Body of pancreas (tissue), 4 donors: Measurements from ENCODE around the gene SFTPB. TPM values are rescaled to one million over a fixed set of nuclear protein-coding genes. Genes with fewer than 3 reads are reported as not detected.

Experiments used
- ATAC-seq: fragments of 150-250 bp; one replicate; pipeline ENCODE4 v1.9.1; 2016
- DNase-seq, 4 donors: peaks; one replicate each; pipeline ENCODE4 v3.0.0-alpha.2; 2019
- H3K27ac ChIP-seq, 4 donors: fragments of 200-600 bp; sonication (generic); 1 replicate in 3 of 4; 2 replicates in 1 of 4; pipeline versions ENCODE4 v1.5.1 to v1.6.1; 2016 to 2019; ENCODE audit warnings: mild to moderate bottlenecking in 1 of 4, mixed read lengths in 1 of 4, moderate library complexity in 1 of 4
- H3K27me3 ChIP-seq, 2 donors: fragments of 200-600 bp; sonication (generic); one replicate each; pipeline ENCODE4 v1.6.0; 2016; ENCODE audit warnings: mild to moderate bottlenecking in 1 of 2
- H3K36me3 ChIP-seq, 2 donors: fragments of 200-600 bp; sonication (generic); replicated peaks in 1 of 2; 2 replicates each; pipeline ENCODE4 v1.5.1; 2016; ENCODE audit warnings: low read depth in 2 of 2; ENCODE audit not compliant: insufficient read depth in 1 of 2
- H3K4me1 ChIP-seq: fragments of 200-600 bp; sonication (generic); one replicate; pipeline ENCODE4 v1.6.0; 2016
- H3K4me3 ChIP-seq, 2 donors: fragments of 200-600 bp; sonication (generic); 1 replicate in 1 of 2; 2 replicates in 1 of 2; pipeline ENCODE4 v1.5.1; 2016 to 2019
- H3K9me3 ChIP-seq, 3 donors: fragments of 200-600 bp; sonication (generic); 1 replicate in 2 of 3; 2 replicates in 1 of 3; pipeline ENCODE4 v1.5.1; 2016
- POLR2A ChIP-seq, 3 donors: fragments of 450-650 bp; IDR thresholded peaks; one replicate each; pipeline ENCODE4 v1.6.1; 2016; ENCODE audit warnings: antibody characterized with exemption in 3 of 3, mild to moderate bottlenecking in 2 of 3
- WGBS, 2 donors: methylation state at CpG; one replicate each; pipeline ENCODE4 v1.1.5; 2017; 5-methylcytosine and 5-hydroxymethylcytosine counted together
- intact Hi-C: fragments of 100-400 bp; cut with DNase I; formaldehyde crosslinking; loops from one replicate; pipeline ENCODE4 v1.15.1; 2023
- total RNA-seq, 2 donors: library from RNA; depleted of rRNA; stranded (reverse); fragments of >200 nt; gene quantifications; one replicate each; pipeline ENCODE4 v1.1.0, GENCODE V29; 2016
- TF ChIP-seq, protein P1 (sequence below), 7 experiments: fragments of 450-650 bp in 4 of 7; fragments of 200-600 bp in 3 of 7; sonication (generic) in 3 of 7; IDR thresholded peaks; one replicate each; pipeline ENCODE4 v1.5.1; 2016 to 2019; ENCODE audit warnings: antibody characterized with exemption in 7 of 7

The SFTPB gene
- total RNA-seq, 2 donors from 2014 or later: not detected

DNA sequence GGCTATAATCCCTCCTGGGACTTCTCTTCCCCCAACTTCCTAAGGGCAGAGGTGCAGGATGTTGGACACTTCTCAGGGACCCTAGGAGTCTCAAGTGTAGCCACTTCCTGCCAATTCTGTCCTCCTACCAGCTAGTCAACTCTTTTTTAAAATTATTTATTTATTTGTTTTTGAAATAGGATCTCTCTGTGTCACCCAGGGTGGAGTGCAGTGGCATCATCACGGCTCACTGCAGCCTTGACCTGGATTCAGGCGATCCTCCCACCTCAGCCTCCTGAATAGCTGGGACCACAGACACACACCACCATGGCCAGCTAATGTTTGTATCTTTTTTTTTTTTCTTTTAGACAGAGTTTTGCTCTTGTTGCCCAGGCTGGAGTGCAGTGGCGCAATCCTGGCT is 11.5 kb downstream of the SFTPB start:
- Histone ChIP-seq H3K36me3 (peaks cover 0 to 1% of the 10 kb centered on the region in 2 donors), H3K9me3 (no peaks in the 10 kb centered on the region), H3K4me3 (no peak overlapping the region), H3K27ac (no peak overlapping the region), H3K4me1 (no peaks in the 10 kb centered on the region), H3K27me3 (no peaks in the 10 kb centered on the region)
- intact Hi-C loops: no loop called here
- no peak for DNase-seq
- TF ChIP-seq POLR2A (IDR thresholded peaks at IDR 0.05): no peak
- TF ChIP-seq, protein P1, sequence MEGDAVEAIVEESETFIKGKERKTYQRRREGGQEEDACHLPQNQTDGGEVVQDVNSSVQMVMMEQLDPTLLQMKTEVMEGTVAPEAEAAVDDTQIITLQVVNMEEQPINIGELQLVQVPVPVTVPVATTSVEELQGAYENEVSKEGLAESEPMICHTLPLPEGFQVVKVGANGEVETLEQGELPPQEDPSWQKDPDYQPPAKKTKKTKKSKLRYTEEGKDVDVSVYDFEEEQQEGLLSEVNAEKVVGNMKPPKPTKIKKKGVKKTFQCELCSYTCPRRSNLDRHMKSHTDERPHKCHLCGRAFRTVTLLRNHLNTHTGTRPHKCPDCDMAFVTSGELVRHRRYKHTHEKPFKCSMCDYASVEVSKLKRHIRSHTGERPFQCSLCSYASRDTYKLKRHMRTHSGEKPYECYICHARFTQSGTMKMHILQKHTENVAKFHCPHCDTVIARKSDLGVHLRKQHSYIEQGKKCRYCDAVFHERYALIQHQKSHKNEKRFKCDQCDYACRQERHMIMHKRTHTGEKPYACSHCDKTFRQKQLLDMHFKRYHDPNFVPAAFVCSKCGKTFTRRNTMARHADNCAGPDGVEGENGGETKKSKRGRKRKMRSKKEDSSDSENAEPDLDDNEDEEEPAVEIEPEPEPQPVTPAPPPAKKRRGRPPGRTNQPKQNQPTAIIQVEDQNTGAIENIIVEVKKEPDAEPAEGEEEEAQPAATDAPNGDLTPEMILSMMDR (IDR thresholded peaks at IDR 0.05): no peak
- ATAC-seq: no peak
- 87 to 93% methylated on average over 3 of the region's 3 CpGs for WGBS, 2 donors

DNA sequence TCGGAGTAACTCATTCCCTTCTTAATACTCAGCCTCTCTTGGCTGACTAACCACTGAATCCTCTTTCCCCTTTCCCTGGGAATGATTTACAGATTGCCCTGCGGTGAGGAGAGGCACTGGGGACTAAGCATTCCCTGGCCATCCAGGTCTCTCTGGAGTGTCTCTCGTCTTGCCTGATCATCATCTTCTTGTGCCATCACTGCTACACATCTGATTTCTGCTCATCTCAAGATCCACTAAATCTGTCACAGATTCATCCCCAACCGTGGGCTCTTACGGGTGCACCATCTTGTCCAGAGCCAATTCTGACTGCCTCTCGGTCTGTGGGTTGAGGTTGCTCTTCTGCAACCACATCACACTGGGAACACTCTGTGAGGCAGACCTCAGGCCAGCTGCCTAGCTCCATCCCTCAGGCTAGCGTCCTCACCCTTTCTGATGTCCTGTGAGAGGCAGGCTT is 12.0 kb downstream of the SFTPB start:
- Histone ChIP-seq H3K36me3 (peaks cover 0 to 1% of the 10 kb centered on the region in 2 donors), H3K4me3 (no peak overlapping the region), H3K9me3 (no peaks in the 10 kb centered on the region), H3K27me3 (no peaks in the 10 kb centered on the region), H3K4me1 (peaks cover 1% of the 10 kb centered on the region), H3K27ac (no peak overlapping the region)
- 87 to 92% methylated on average over 7 of the region's 7 CpGs for WGBS, 2 donors
- intact Hi-C loops: no loop called here
- ATAC-seq: no peak
- DNase-seq: no peak
- TF ChIP-seq, protein P1 (IDR thresholded peaks at IDR 0.05): no peak
- no peak for TF ChIP-seq POLR2A (IDR thresholded peaks at IDR 0.05)

DNA sequence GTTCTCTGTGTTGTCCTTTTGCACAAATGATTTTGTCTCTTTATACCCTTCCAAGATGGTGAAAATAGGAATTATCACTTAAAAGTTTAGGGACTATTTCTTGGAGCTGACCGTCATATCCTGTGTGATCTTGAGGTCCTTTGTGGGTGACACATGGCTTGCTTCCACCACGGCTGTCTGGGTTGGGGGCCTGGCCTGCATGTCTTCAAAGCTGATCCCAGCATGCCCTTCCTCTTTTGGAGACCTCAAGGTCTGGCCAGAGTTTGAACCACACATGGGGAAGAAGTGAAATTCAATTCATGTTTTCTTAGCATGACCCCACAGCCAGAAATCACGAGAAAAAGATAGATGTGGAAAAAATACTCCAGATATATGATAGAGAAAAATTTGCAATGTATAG is 14.0 kb downstream of the SFTPB start:
- H3K36me3 ChIP-seq: peaks cover 10 to 12% of the 10 kb centered on the region in 2 donors

DNA sequence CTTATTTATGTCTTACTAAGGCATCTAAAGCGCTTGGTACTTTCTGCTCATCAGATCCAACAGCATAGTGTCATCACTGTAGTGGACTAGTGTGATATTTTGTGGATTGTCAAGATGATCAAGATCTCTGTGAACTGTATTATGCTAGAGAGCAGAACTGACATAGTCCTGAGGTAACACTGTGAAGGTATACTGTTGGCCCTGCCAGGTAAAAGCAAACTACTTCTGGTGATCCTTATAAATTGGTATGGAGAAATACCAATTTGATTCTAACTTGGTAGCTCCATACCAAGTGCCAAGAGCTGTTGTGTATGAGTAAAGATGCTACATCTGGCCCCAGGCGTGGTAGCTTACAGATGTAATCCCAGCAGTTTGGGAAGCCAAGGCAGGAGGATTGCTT is 15.9 kb downstream of the SFTPB start:
- H3K27me3 ChIP-seq: no peaks in the 10 kb centered on the region
- peaks cover 18 to 27% of the 10 kb centered on the region in 2 donors for H3K36me3 ChIP-seq
- no peaks in the 10 kb centered on the region for H3K9me3 ChIP-seq
- ATAC-seq (no peak), DNase-seq (no peak)
- peaks cover 8% of the 10 kb centered on the region for H3K4me1 ChIP-seq
- H3K27ac ChIP-seq: peak overlapping the region in 1 of 4 donors; percentile 55
- intact Hi-C loops: no loop called here
- no peak overlapping the region for H3K4me3 ChIP-seq
- TF ChIP-seq POLR2A (IDR thresholded peaks at IDR 0.05): no peak
- TF ChIP-seq, protein P1 (IDR thresholded peaks at IDR 0.05): no peak
- WGBS, 2 donors: 94 to 100% methylated on average over 2 of the region's 2 CpGs

More for the DNA sequence above, 14.0 kb downstream of the SFTPB start:
- TF ChIP-seq, protein P1 (IDR thresholded peaks at IDR 0.05): no peak
- TF ChIP-seq POLR2A (IDR thresholded peaks at IDR 0.05): no peak
- Histone ChIP-seq H3K4me1 (peaks cover 8% of the 10 kb centered on the region), H3K27me3 (no peaks in the 10 kb centered on the region), H3K4me3 (no peak overlapping the region), H3K9me3 (no peaks in the 10 kb centered on the region), H3K27ac (no peak overlapping the region)
- DNase-seq (peak in 1 of 4 donors; percentile 28), ATAC-seq (no peak)
- intact Hi-C loops: no loop called here
- WGBS, 2 donors: 77 to 80% methylated on average over 3 of the region's 3 CpGs

DNA sequence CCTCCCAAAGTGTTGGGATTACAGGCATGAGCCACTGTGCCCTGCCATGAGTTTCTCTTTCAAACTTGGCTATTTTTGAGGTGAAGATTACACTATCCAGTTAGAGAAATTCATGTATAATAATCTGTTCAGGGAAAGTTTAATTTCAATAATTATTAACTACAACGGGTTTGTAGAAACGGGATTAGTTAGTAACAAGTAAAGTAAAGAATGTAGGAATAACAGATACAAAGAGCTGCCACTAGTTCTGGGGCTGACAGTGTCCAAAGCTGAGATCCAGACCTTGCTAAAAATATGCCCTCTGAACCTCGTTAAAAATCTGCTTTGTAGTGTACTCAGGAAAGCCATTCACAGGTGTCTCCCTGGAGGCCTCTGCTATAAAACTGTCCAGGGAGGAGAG is 16.9 kb downstream of the SFTPB start:
- DNase-seq (no peak), ATAC-seq (peak; percentile 62)
- no peaks in the 10 kb centered on the region for H3K27me3 ChIP-seq
- peak overlapping the region in 3 of 4 donors; percentile 21 to 55 (median 36) for H3K27ac ChIP-seq
- peaks cover 8% of the 10 kb centered on the region for H3K4me1 ChIP-seq
- H3K36me3 ChIP-seq: peaks cover 19 to 34% of the 10 kb centered on the region in 2 donors
- 48 to 49% methylated on average over 3 of the region's 3 CpGs for WGBS, 2 donors
- no peak overlapping the region for H3K4me3 ChIP-seq
- intact Hi-C loops: no loop called here
- TF ChIP-seq, protein P1 (IDR thresholded peaks at IDR 0.05): no peak
- TF ChIP-seq POLR2A (IDR thresholded peaks at IDR 0.05): no peak
- no peaks in the 10 kb centered on the region for H3K9me3 ChIP-seq
